ENCODE results near the gene NPEPL1. TPM values are rescaled to one million over a fixed set of nuclear protein-coding genes. Genes with fewer than 3 reads are reported as not detected.

Gene NPEPL1
- polyA plus RNA-seq, 1 donor (not counting 4 experiments of a cell fraction or from before 2014, with no cell fraction given), result 4.4 TPM

DNA sequence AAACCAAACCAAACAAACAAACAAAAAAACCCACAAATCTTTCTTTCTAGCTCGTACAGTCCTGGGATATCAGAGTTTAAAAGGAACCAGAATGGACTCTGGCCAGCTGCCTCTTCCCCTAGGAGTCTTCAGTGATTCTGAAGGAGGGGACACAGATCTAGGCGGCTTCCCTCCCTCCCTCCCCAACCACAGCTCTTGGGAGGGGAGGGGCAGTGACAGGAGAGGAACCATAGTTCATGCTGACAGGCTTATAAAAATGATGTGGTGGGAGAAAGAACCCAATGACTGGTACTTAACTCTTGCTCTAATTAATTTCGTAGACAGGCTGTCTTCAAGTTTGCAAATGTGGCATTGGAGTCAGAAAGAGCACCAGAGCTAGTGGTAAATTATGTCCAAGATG lies 56.0 kb downstream of the NPEPL1 start:
- H3K9ac ChIP-seq (ENCODE audit: control insufficient read depth, extremely low read depth, insufficient read depth, low read length), result no peak overlapping the region
- H3K9me1 ChIP-seq (ENCODE audit: control insufficient read depth, extremely low read depth, insufficient read depth, low read length), result no peaks in the 10 kb centered on the region
- no peak overlapping the region for H3K4me2 ChIP-seq (ENCODE audit: control insufficient read depth, extremely low read depth, insufficient read depth, low read depth, low read length)
- FAIRE-seq (no peak), DNase-seq (ENCODE audit: low read depth, low spot score) (no peak)
- no peak for TF ChIP-seq CTCF (optimal IDR thresholded peaks at IDR 0.05 in 1 of 3, IDR thresholded peaks at IDR 0.05 in 1 of 3, conservative IDR thresholded peaks at IDR 0.05 in 1 of 3; ENCODE audit: extremely low read depth in 1 of 3, insufficient read depth in 2 of 3, low read length in 3 of 3)
- no peak for TF ChIP-seq EZH2 (IDR thresholded peaks at IDR 0.05; ENCODE audit: low read length)
- no peaks in the 10 kb centered on the region for H4K20me1 ChIP-seq (ENCODE audit: control insufficient read depth, extremely low read depth, insufficient read depth, low read length)
- H3K27ac ChIP-seq (ENCODE audit: control insufficient read depth, insufficient read depth, low read length), result no peak overlapping the region
- H3K27me3 ChIP-seq (ENCODE audit: control insufficient read depth, extremely low read depth, insufficient read depth, low read length), result peaks cover 11% of the 10 kb centered on the region
- H3K4me3 ChIP-seq (ENCODE audit: control insufficient read depth in 2 of 3, extremely low read depth in 1 of 3, insufficient read depth in 2 of 3, low read depth in 1 of 3, low read length in 3 of 3), result no peak overlapping the region
- no peaks in the 10 kb centered on the region for H3K4me1 ChIP-seq (ENCODE audit: control insufficient read depth, extremely low read depth, insufficient read depth, low read length)
- H3K9me3 ChIP-seq (ENCODE audit: control insufficient read depth, low read depth, low read length), result no peaks in the 10 kb centered on the region
- no peaks in the 10 kb centered on the region for H3K79me2 ChIP-seq (ENCODE audit: control insufficient read depth, insufficient read depth, low read length)
- dilution Hi-C loops (cut with MboI; ENCODE audit: extremely low pct_ligation_motif_present, low sequenced_read_pairs), result no loop called here
- H3K36me3 ChIP-seq (ENCODE audit: control insufficient read depth in 2 of 2, extremely low read depth in 1 of 2, insufficient read depth in 2 of 2, low read length in 2 of 2), result no peaks in the 10 kb centered on the region
- no peak overlapping the region for H2AFZ ChIP-seq (ENCODE audit: control insufficient read depth, low read length)

- no peaks in the 10 kb centered on the region for H3K4me1 ChIP-seq (ENCODE audit: control insufficient read depth, extremely low read depth, insufficient read depth, low read length)
- dilution Hi-C loops (cut with MboI; ENCODE audit: extremely low pct_ligation_motif_present, low sequenced_read_pairs), result no loop called here
- peaks cover 12% of the 10 kb centered on the region for H3K27me3 ChIP-seq (ENCODE audit: control insufficient read depth, extremely low read depth, insufficient read depth, low read length)
- DNase-seq (ENCODE audit: low read depth, low spot score), result no peak
- no peak for FAIRE-seq
- H2AFZ ChIP-seq (ENCODE audit: control insufficient read depth, low read length), result no peak overlapping the region
- H3K4me2 ChIP-seq (ENCODE audit: control insufficient read depth, extremely low read depth, insufficient read depth, low read depth, low read length), result no peak overlapping the region
- no peak overlapping the region for H3K9ac ChIP-seq (ENCODE audit: control insufficient read depth, extremely low read depth, insufficient read depth, low read length)
- no peaks in the 10 kb centered on the region for H3K9me3 ChIP-seq (ENCODE audit: control insufficient read depth, low read depth, low read length)
- no peaks in the 10 kb centered on the region for H4K20me1 ChIP-seq (ENCODE audit: control insufficient read depth, extremely low read depth, insufficient read depth, low read length)
- no peaks in the 10 kb centered on the region for H3K36me3 ChIP-seq (ENCODE audit: control insufficient read depth in 2 of 2, extremely low read depth in 1 of 2, insufficient read depth in 2 of 2, low read length in 2 of 2)
- no peak overlapping the region for H3K27ac ChIP-seq (ENCODE audit: control insufficient read depth, insufficient read depth, low read length)
- H3K4me3 ChIP-seq (ENCODE audit: control insufficient read depth in 2 of 3, extremely low read depth in 1 of 3, insufficient read depth in 2 of 3, low read depth in 1 of 3, low read length in 3 of 3), result no peak overlapping the region
- H3K9me1 ChIP-seq (ENCODE audit: control insufficient read depth, extremely low read depth, insufficient read depth, low read length), result no peaks in the 10 kb centered on the region
- no peaks in the 10 kb centered on the region for H3K79me2 ChIP-seq (ENCODE audit: control insufficient read depth, insufficient read depth, low read length)
- TF ChIP-seq EZH2 (IDR thresholded peaks at IDR 0.05; ENCODE audit: low read length), result no peak
- TF ChIP-seq CTCF (optimal IDR thresholded peaks at IDR 0.05 in 1 of 3, IDR thresholded peaks at IDR 0.05 in 1 of 3, conservative IDR thresholded peaks at IDR 0.05 in 1 of 3; ENCODE audit: extremely low read depth in 1 of 3, insufficient read depth in 2 of 3, low read length in 3 of 3), result no peak
Measured at GRCh38 chr20:58749098-58749769, 56.6 kb downstream of the NPEPL1 start.
